ENCODE results near the gene PLXND1. TPM values are rescaled to one million over a fixed set of nuclear protein-coding genes. Genes with fewer than 3 reads are reported as not detected.

Gene PLXND1
- total and polyA plus RNA-seq, 2 donors (not counting 1 experiment from before 2014, with no cell fraction given) = 3.3 to 74.4 TPM

DNA sequence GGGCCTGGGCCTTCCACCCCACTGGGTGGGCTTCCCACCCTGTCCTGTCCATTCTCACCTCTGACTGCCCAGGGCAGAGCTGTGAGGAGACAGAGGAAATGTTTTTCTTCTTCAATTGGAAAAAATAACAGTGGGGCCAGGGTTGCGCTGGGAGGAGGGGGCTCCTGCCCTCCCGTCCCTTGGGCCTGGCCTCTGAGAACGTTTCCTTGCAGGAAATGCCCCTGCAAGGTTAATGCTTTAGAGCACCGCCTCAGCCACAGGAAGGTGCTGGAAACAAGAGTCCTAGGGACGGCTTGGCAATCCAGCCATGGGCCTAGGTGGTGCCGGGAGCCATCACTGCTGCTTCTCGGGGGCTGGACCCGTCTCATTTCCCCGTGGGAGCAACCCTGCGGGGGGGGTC, 3.8 kb upstream of the PLXND1 start:
- H3K9me3 ChIP-seq (ENCODE audit: control extremely low read depth in 1 of 3, control insufficient read depth in 2 of 3, insufficient read depth in 1 of 3, low read length in 2 of 3) = peaks cover 0 to 6% (median 0%) of the 10 kb centered on the region in 3 donors
- H3K4me1 Mint-ChIP-seq = peaks cover 11% of the 10 kb centered on the region

DNA sequence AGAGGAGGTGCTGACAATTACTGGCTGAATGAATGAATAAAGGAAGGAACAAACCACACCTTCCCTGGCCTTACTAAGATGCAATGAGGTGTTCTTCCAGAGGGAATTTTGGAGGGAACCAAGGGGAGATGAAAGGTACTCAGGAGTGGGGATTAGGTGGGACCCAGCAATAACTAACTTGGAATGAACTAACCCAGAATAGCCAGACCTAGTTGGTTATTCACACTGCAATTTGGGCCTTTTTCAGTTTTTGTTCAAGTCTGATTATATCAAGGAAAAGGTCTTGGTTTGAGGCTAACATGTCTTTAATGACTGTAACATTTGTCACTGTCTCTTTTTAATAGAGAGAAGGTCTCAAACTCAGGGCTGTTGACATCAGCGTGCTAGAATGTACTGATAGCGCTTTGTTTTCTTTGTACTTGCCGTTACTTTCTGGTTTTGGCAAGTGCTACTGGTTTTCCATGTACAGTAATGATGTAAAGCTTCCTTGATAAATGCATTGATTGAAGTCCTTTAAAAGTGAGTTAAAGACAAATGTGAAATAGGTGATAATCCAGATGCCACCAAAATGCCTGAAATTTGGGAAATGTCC, 3.2 kb upstream of the PLXND1 start:
- Histone ChIP-seq H3K4me1 (ENCODE audit: control insufficient read depth in 2 of 2, insufficient read depth in 2 of 2, low read length in 2 of 2) (peaks cover 16 to 17% of the 10 kb centered on the region in 2 donors), H3K9me3 (ENCODE audit: control extremely low read depth in 1 of 3, control insufficient read depth in 2 of 3, insufficient read depth in 1 of 3, low read length in 2 of 3) (peaks cover 0 to 6% (median 0%) of the 10 kb centered on the region in 3 donors), H3K27me3 (replicated peaks in 1 of 4; ENCODE audit: control extremely low read depth in 1 of 4, control insufficient read depth in 3 of 4, insufficient read depth in 4 of 4, low read length in 3 of 4) (peaks cover 0 to 40% (median 13%) of the 10 kb centered on the region in 4 experiments), H3K79me2 (ENCODE audit: control insufficient read depth, insufficient read depth, low read length) (no peaks in the 10 kb centered on the region), H2AFZ (ENCODE audit: insufficient read depth, low read depth, low read length, poor library complexity, severe bottlenecking) (no peak overlapping the region), H3K36me3 (replicated peaks in 1 of 2; ENCODE audit: control extremely low read depth in 1 of 2, control insufficient read depth in 1 of 2, extremely low read depth in 1 of 2, insufficient read depth in 2 of 2, low read length in 1 of 2) (no peaks in the 10 kb centered on the region), H3K27ac (ENCODE audit: low read length in 2 of 2) (no peak overlapping the region), H3K9ac (ENCODE audit: low read length) (no peak overlapping the region), H3K4me2 (replicated peaks; ENCODE audit: low read depth, low read length, poor library complexity, severe bottlenecking) (no peak overlapping the region), H3K4me3 (ENCODE audit: control extremely low read depth in 1 of 5, extremely low read depth in 1 of 5, insufficient read depth in 1 of 5, low read depth in 2 of 5, low read length in 4 of 5) (no peak overlapping the region), H4K20me1 (ENCODE audit: control insufficient read depth, insufficient read depth, low read length, poor library complexity, severe bottlenecking) (no peaks in the 10 kb centered on the region)
- POLR2A ChIA-PET = no interaction called here
- H3K4me1 Mint-ChIP-seq = peaks cover 12% of the 10 kb centered on the region
- ATAC-seq (ENCODE audit: low read depth) = no peak
- peaks cover 12% of the 10 kb centered on the region for H3K27me3 Mint-ChIP-seq
- H3K4me3 Mint-ChIP-seq = no peak overlapping the region
- DNase-seq = no peak
- H3K27ac Mint-ChIP-seq = no peak overlapping the region
- TF ChIP-seq EZH2 (IDR thresholded peaks at IDR 0.05; ENCODE audit: borderline replicate concordance, insufficient read depth, low read depth, low read length, poor library complexity, severe bottlenecking) = no peak
- TF ChIP-seq, protein P1, sequence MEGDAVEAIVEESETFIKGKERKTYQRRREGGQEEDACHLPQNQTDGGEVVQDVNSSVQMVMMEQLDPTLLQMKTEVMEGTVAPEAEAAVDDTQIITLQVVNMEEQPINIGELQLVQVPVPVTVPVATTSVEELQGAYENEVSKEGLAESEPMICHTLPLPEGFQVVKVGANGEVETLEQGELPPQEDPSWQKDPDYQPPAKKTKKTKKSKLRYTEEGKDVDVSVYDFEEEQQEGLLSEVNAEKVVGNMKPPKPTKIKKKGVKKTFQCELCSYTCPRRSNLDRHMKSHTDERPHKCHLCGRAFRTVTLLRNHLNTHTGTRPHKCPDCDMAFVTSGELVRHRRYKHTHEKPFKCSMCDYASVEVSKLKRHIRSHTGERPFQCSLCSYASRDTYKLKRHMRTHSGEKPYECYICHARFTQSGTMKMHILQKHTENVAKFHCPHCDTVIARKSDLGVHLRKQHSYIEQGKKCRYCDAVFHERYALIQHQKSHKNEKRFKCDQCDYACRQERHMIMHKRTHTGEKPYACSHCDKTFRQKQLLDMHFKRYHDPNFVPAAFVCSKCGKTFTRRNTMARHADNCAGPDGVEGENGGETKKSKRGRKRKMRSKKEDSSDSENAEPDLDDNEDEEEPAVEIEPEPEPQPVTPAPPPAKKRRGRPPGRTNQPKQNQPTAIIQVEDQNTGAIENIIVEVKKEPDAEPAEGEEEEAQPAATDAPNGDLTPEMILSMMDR (IDR thresholded peaks at IDR 0.05) = no peak
- 96% methylated on average over 3 of the region's 3 CpGs for WGBS (ENCODE audit: insufficient coverage)
- CTCF ChIA-PET = no interaction called here
- intact Hi-C loops (cut with micrococcal nuclease) = loop anchor here (5.0 kb wide), 1 partner anchor 167 kb away; the partner anchor contains the start of gene IFT122
- H3K9me3 Mint-ChIP-seq (ENCODE audit: insufficient read depth) = no peaks in the 10 kb centered on the region

More for the DNA sequence above, 3.8 kb upstream of the PLXND1 start:
- peaks cover 12 to 15% of the 10 kb centered on the region in 2 donors for H3K4me1 ChIP-seq (ENCODE audit: control insufficient read depth in 2 of 2, insufficient read depth in 2 of 2, low read length in 2 of 2)
- H3K27ac ChIP-seq (ENCODE audit: low read length in 2 of 2) = no peak overlapping the region
- intact Hi-C loops (cut with micrococcal nuclease) = no loop called here
- whole genome bisulfite sequencing (ENCODE audit: insufficient coverage) = 69% methylated on average over 6 of the region's 10 CpGs
- POLR2A ChIA-PET = no interaction called here
- peaks cover 0 to 37% (median 11%) of the 10 kb centered on the region in 4 experiments for H3K27me3 ChIP-seq (replicated peaks in 1 of 4; ENCODE audit: control extremely low read depth in 1 of 4, control insufficient read depth in 3 of 4, insufficient read depth in 4 of 4, low read length in 3 of 4)
- ATAC-seq (ENCODE audit: low read depth) (no peak), DNase-seq (no peak)
- H3K9me3 Mint-ChIP-seq (ENCODE audit: insufficient read depth) = no peaks in the 10 kb centered on the region
- H3K79me2 ChIP-seq (ENCODE audit: control insufficient read depth, insufficient read depth, low read length) = no peaks in the 10 kb centered on the region
- no peak overlapping the region for H3K4me3 ChIP-seq (ENCODE audit: control extremely low read depth in 1 of 5, extremely low read depth in 1 of 5, insufficient read depth in 1 of 5, low read depth in 2 of 5, low read length in 4 of 5)
- CTCF ChIA-PET = no interaction called here
- no peaks in the 10 kb centered on the region for H3K36me3 ChIP-seq (replicated peaks in 1 of 2; ENCODE audit: control extremely low read depth in 1 of 2, control insufficient read depth in 1 of 2, extremely low read depth in 1 of 2, insufficient read depth in 2 of 2, low read length in 1 of 2)
- H2AFZ ChIP-seq (ENCODE audit: insufficient read depth, low read depth, low read length, poor library complexity, severe bottlenecking) = no peak overlapping the region
- no peak overlapping the region for H3K4me3 Mint-ChIP-seq
- no peak overlapping the region for H3K4me2 ChIP-seq (replicated peaks; ENCODE audit: low read depth, low read length, poor library complexity, severe bottlenecking)
- H3K9ac ChIP-seq (ENCODE audit: low read length) = no peak overlapping the region
- no peak overlapping the region for H3K27ac Mint-ChIP-seq
- H4K20me1 ChIP-seq (ENCODE audit: control insufficient read depth, insufficient read depth, low read length, poor library complexity, severe bottlenecking) = no peaks in the 10 kb centered on the region
- TF ChIP-seq, protein P1 (IDR thresholded peaks at IDR 0.05) = no peak
- no peak for TF ChIP-seq EZH2 (IDR thresholded peaks at IDR 0.05; ENCODE audit: borderline replicate concordance, insufficient read depth, low read depth, low read length, poor library complexity, severe bottlenecking)
- peaks cover 11% of the 10 kb centered on the region for H3K27me3 Mint-ChIP-seq
